GM12864 (cell line): Measurements from ENCODE around the gene CDC42EP3.

Experiments used
- DNase-seq: peaks from one replicate; pipeline ENCODE4 v3.0.0-alpha.2; 2011; ENCODE audit warnings: low read depth
- H3K4me3 ChIP-seq: 2 replicates; pipeline ENCODE4 v1.5.1; 2011; ENCODE audit warnings: mild to moderate bottlenecking, low read depth, low read length, control low read depth
- TF ChIP-seq, protein P1 (sequence below): IDR thresholded peaks from 2 replicates; pipeline ENCODE4 v1.5.1; 2011; ENCODE audit warnings: low read depth, mild to moderate bottlenecking, moderate library complexity, low read length, control low read depth, inconsistent platforms; ENCODE audit errors: missing control alignments

Gene CDC42EP3

DNA sequence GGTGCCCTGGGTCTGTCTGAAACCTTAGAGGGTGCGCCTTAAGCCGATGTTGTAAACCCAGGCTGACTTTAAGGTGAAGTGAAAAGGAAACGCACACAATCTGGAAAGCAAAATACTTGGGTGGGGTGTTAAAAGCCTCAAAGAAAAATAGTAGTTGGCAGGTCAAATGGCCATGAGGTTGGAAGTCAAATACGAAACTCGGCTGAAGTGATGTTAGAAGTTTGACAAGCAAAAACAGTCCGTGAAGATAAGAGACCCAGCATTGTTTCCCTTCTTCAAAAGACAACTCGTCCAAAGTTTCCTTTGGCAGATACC, 1.4 kb upstream of the CDC42EP3 start:
- TF ChIP-seq, protein P1, sequence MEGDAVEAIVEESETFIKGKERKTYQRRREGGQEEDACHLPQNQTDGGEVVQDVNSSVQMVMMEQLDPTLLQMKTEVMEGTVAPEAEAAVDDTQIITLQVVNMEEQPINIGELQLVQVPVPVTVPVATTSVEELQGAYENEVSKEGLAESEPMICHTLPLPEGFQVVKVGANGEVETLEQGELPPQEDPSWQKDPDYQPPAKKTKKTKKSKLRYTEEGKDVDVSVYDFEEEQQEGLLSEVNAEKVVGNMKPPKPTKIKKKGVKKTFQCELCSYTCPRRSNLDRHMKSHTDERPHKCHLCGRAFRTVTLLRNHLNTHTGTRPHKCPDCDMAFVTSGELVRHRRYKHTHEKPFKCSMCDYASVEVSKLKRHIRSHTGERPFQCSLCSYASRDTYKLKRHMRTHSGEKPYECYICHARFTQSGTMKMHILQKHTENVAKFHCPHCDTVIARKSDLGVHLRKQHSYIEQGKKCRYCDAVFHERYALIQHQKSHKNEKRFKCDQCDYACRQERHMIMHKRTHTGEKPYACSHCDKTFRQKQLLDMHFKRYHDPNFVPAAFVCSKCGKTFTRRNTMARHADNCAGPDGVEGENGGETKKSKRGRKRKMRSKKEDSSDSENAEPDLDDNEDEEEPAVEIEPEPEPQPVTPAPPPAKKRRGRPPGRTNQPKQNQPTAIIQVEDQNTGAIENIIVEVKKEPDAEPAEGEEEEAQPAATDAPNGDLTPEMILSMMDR: no peak
- peak; percentile 51 for DNase-seq
- H3K4me3 ChIP-seq: peak overlapping the region; percentile 91

DNA sequence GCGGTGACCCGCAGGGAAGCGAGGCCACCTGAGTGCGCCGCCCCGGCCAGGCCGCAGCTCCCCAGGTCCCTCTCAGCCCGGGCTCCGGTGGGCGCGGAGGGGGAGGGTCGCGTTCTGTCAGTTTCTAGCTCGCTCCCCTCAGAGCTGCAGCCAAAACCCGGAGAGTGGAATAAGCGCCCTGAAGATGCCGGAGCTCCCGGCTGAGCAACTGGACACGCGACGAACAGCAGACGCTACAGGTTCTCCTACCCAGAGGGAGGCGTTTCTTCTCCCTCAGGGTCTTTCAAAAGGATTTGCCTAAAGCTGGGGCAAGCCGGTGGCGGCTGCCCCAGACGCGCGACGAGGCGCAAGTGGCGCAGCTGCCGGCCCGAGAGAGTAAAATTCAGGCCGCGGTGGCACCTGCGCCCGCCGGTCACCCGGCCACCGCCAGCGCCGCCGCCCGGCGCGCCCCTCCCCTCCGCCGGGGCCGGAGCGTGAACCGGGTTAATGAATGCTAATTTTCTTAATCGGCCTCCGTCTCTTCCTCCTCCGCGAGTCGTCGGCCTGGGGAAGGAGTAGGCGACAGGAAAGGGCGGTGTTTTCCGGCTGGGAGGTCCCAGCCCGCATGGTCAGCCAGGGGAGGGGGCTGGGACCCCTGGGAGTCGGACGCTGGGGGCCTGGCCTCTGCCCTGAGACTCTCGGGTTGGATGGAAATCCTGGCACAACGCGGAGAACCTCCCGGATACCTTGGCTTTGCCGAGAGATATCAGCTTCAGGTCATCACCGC, 845 bp upstream of the CDC42EP3 start:
- peak overlapping the region; percentile 91 for H3K4me3 ChIP-seq
- peak; percentile 74 for DNase-seq
- TF ChIP-seq, protein P1: no peak

DNA sequence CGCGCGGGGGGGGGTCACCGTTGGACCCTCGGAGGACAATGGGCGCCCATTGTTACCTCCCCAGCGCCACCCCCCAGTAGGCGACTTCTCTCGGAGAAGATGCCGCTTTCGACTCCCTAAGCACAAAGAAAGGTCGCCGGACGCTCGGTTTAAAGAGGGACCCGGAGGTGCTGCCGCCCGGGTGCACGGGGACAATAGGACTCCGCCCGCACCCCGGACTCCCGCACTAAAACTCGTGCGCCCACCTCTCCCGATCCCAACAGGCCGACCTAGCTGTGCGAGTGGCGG, 318 bp upstream of the CDC42EP3 start:
- DNase-seq: no peak
- TF ChIP-seq, protein P1: no peak
- peak overlapping the region; percentile 91 for H3K4me3 ChIP-seq

DNA sequence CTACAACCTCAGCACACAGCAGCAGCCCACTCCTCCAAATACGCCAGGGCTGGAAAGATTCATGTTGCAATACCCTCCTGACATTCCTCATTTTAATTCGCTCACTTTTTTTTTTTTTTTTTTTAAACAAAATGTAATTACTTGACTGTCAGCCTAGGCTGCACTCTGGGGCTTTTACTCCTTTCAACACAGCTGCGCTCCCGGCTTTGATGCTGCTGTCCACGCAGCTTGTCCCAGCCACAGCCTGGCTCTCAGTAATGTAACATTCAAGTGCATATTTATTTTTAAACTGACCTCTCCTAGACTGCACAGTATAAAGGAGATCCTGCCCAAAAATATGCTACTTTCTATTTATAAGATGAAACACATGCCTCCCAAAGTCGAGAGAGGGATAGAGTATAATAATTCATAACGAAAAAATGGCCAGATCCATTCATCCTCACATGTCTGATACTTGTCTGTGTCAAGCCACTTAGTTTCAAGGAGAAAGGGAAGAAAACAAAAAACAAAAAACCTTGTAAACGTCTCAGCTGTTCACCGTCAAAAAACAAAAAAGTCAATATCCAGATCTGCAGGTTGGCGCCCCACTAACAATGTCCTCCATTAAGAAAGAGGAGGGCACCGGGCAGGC, 949 bp downstream of the CDC42EP3 start:
- no peak for DNase-seq
- TF ChIP-seq, protein P1: no peak
- peak overlapping the region; percentile 91 for H3K4me3 ChIP-seq

DNA sequence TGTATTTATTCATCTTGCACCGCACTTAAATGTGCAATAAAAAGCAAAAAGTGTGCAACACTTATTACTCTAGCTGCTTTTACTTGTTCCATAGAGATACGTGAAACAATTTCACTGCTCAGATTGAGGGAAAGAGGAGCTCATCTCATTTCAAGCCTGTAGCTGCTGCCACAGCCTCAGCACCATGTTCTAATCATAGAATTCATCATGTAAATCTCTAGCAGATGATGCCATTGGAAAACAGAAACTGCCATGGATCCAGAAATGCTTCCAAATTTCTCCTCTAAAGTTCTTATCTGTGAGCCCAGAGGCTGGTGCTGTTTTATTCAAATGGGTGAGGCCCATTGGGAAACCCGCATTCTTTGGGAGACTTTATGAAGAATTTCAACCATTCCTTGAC, 2.0 kb downstream of the CDC42EP3 start:
- TF ChIP-seq, protein P1: no peak
- H3K4me3 ChIP-seq: peak overlapping the region; percentile 91
- no peak for DNase-seq

DNA sequence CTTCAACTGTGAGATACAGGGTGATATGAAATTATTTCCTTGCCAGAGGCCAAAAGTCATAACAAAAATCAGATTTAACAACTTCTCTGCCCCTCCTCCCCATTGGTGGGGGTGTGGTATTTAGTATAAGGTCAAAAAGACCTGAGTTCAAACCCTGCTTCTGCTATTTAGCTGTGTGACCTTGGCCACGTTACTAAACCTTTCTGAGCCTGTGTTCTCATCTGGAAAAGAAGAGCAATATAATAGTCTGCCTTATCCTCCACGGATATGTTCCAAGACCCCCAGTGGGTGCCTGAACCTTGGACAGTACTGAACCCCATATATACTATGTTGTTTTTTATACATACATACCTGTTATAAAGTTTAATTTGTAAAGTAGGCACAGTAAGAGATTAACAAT, 3.7 kb downstream of the CDC42EP3 start:
- DNase-seq: no peak
- no peak overlapping the region; the same call in 1 of the 2 replicates for H3K4me3 ChIP-seq
- TF ChIP-seq, protein P1: no peak

DNA sequence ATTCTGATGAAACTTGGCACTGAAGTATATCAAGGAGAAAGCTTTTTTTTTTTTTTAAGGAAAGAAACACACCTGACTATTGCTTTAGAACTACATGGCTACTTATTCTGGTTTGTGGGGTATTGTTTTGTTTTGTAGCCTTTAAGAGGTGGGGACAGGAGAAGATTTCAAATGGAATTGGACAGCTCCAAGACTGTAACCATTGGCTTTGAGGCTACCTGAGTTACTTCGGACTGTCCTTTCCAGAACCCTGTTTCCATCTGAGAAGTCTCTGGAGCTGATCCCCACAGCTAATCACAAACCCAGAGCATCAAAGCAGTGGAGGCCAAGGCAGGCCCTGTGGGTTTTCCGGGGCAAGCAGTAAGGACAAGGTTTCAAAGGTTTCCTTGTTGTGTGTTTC, 4.7 kb downstream of the CDC42EP3 start:
- DNase-seq: no peak
- TF ChIP-seq, protein P1: no peak
- no peak overlapping the region for H3K4me3 ChIP-seq
